NCI-H2081 treated with DMSO at 0.1 percent for 48 hours (cell line): ENCODE measurements around the gene RLF.

Source experiments
- DNase-seq: peaks from one replicate; lab custom pipeline; 2025; lab: John Stamatoyannopoulos, UW

The RLF gene

GRCh38 chr1:40241362-40241761 lies 80.2 kb downstream of the RLF start:
- DNase-seq: no peak

GRCh38 chr1:40243351-40243750 lies 82.2 kb downstream of the RLF start:
- no peak for DNase-seq

- DNase-seq: no peak
Measured at GRCh38 chr1:40244138-40244744, 83.1 kb downstream of the RLF start.

DNA sequence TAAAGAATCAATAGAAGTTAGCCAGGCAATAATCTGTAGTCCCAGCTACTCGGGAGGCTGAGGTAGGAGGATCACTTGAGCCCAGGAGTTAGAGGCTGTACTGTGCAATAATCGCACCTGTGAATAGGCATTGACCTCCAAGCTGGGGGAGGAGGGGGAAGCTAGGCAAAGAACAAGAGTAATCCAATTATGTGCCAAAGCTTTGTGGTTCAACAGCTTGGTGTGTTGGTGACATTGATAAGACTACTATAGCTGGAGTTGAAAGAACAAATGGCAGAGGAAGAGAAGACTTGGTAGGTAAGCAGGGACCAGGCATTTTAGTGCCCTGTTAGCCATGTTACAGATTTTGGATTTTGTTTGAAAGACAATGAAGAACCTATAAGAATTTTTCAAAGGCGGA lies 84.5 kb downstream of the RLF start:
- no peak for DNase-seq

DNA sequence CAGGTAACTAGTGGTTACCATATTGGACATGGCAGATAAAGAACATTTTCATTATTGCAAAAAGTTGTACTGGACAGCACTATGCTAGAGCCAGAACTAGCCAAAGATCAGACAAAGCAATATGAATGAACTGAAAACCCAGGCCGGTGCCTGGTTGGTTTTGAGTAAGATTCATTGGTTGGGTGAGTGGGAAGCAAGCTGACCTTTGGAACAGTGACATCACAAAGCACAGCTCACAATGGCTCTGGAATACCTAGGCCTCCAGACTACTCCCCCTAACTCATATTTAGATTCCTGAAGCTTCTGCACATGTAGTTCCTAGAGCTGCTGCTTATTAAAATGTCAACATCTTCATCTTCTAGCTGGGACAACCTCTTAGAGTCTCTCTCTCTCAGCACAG lies 86.5 kb downstream of the RLF start, which contains the start of gene TMCO2:
Gene TMCO2 (plus strand): TSS at position 283 of the 400 bp plus-strand sequence. CDS start 57 bp downstream, at position 340.
- no peak for DNase-seq

DNA sequence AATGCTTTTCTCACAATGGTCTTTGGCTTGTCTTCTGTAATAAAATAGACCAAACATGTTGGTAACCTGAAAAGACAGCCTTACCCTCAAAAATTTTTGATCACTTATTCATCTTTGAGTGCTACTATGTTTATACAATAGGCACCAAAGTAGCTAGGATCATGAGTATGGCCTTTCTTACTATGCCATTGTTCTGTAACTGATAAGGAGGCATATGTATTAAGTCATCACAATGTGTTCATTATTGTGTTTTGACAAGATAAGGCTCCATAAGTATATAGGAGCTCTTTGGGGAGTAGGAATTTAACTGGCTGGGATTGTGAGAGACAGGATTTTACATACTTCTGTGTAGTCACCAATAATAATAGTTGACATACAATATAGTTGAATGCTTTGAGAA lies 87.2 kb downstream of the RLF start:
- no peak for DNase-seq

DNA sequence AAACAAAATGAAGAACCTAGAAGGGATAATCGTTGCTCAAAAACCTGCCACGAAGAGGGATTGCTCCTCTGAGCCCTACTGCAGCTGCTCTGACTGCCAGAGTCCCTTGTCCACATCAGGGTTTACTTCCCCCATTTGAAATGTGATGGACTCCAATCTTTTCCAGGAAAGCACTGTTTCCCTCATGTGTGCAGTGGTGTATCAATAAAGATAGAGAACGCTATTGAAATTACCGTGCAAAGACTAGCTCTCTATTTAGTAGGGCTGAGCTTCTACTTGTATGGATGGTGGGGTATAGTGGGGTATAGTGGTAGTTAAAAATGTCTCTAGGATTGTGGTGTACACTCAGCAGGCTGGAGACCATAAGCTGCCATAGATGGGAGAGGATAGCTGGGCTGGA lies 90.3 kb downstream of the RLF start:
- no peak for DNase-seq

DNA sequence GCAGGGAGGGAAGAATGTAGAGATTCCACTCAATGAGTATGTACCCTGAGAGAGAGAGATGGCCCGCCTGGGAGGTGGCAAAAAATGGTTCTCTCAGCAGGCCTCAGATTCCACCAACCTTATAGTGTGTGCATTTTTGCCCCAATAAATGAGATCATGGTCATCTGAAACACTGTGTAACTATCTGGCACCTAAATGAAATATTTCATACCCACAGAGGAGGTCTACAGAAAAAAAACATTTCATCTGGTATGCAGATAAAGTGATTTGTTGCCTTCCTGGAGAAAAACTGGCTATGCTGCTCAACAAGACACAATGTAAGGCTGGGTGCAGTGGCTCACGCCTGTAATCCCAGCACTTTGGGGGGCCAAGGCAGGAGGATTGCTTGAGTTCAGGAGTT lies 91.4 kb downstream of the RLF start:
- no peak for DNase-seq

DNA sequence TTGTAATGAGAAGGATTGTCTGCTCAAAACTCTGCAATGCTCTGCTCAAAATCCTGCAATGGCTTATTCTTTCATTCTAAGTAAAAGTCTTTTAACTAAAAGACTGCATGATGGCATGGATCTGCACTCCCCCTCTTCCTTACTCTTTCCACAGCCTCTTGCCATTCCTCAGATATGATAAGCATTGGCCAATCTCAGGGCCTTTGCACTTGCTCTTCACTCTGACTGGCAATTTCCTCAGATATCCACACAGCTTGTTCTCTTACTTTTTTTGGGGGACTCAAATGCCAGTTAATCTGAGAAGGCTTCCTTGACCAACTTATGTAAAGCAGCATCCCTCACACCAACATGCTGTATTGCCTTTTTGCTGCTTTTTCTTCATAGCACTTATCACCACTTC lies 94.0 kb downstream of the RLF start:
- no peak for DNase-seq

DNA sequence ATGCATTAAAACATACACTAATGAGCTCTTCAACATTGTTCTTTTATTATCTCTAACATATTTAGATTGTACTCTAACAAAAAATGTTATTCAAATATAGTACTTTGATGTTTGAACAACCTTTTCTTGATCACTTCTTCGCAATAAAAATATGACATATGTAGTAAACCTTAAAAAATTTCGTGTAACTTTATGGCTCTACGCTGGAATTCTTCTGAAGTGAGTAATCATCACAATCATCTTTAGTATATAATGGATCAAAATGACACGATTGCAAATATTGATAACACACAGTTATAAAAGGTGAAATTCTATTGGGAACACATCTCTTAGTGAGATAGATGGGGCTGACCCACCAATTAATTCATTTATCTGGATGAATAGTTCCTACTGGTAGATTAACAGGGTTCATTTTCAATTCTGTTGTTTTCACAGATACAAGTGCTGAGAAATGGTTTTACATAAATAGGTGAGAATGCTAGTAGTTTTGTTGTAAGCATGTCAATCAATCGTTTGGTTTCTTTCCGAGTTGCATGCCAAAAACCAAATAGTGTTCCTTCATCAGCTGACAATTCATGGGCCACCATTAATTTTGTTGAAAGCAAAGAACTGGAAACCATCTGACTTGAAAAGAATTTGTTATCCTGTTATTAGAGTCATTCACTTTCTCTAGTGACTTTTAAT lies 95.4 kb downstream of the RLF start:
- DNase-seq: no peak

GRCh38 chr1:40257313-40257687 lies 96.1 kb downstream of the RLF start:
- DNase-seq: no peak

DNA sequence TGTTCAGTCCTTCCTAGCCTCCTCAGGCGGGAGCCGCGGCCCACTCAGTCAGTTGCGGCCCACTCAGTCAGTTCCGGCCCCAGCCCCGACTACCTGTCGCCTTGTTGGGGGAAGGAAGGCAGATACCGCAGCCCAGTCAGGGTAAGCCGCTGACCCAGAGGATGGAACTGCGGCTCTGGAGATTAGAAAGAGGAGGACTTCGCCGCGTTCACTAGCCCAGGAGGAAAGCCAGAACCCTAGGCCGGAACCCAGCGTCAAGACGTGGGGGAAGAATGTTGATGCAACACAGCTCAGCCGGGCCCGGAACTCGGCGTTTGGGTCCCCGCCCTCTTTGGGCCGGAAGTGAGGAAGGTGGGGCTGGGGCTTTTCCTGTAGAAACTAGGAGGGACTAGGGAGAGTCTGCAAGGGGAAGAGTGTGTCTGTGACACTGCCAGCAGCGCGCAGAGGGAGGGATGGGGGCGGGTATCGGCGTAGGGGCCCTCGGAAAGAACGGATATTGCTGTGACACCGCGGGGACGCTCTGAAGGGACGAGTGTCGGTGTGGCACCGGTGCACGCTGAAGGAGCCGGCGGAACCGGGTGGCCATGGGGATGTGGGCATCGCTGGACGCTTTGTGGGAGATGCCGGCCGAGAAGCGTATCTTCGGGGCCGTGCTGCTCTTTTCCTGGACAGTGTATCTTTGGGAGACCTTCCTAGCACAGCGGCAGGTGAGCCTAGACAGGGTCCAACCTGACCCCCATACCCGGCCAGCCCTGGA lies 96.7 kb downstream of the RLF start, which contains the start of gene ZMPSTE24:
Gene ZMPSTE24 (plus strand): TSS at position 549 of the 757 bp plus-strand sequence. CDS start 36 bp downstream, at position 585.
- DNase-seq: peak; percentile 96

DNA sequence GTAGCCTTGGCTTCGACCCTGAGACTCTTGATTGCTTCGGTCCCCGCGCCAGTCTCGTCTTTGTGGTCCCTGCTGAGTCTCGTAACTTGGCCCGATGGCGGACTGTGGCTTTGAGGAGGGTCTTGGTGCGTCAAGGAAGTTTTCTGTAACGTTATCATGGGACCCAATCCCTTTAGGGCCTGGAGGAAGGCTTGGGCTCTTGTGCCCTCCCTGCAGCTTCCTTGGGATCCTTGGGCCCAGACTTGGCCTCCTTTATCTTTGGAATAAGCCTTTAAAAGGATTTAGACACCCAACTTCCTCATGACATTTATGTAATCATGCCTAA lies 97.2 kb downstream of the RLF start:
- DNase-seq: no peak

- DNase-seq: no peak
Measured at GRCh38 chr1:40264354-40264781, 103.2 kb downstream of the RLF start.

- no peak for DNase-seq
Measured at GRCh38 chr1:40265298-40265697, 104.1 kb downstream of the RLF start.

GRCh38 chr1:40265919-40266318 lies 104.7 kb downstream of the RLF start:
- no peak for DNase-seq

- DNase-seq: no peak
Measured at GRCh38 chr1:40266786-40267535, 105.8 kb downstream of the RLF start.

DNA sequence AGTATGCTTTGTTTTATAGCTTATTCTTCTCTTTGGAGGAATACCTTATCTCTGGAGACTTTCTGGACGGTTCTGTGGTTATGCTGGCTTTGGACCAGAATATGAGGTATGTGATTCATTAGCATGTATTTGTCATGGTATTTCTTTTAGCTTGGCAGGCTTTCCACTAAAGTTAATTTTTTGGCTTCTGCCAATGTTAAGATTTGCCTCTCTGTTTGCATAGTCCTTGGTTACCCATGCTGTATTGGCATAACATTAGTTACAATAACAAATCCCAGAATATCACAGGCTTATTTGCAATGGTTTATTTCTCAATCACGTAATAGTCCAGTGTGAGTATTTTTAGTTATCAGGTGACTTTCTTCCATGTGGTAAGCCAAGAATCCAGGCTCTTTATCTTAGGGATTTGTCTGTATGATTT lies 106.6 kb downstream of the RLF start:
- no peak for DNase-seq

GRCh38 chr1:40268211-40268610 lies 107.0 kb downstream of the RLF start:
- no peak for DNase-seq

DNA sequence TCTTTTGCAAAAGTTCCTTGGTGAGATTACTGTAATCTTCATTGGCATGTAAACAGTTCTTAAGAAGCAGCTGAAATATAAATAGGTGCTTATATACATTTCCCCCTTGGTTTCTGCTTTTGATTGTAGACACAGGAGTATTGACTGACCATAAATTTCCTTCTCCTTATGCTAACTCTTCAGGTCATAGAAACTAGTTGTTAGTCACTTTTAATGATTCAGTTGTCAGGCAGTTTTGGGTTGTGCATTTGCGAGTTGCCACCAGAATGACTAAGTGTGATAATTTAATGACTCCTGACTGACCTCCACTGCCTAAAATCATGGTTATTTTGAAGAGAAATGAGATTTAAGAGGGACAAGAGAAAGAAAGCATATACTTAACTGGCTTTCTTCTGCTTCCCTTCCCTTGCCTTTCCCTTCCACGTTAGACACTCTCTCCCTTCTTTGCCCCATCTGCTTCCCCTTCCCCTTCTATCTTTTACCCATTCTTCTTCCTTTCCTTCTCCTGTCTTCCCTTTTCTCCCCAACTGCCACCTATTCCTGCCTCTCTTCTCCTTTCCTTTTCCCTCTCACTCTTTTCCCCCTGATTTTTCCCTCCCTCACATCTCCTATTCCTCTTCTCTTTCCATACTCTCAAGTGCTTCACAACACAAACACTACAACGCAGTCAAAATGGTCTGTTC lies 109.1 kb downstream of the RLF start:
- DNase-seq: no peak

DNA sequence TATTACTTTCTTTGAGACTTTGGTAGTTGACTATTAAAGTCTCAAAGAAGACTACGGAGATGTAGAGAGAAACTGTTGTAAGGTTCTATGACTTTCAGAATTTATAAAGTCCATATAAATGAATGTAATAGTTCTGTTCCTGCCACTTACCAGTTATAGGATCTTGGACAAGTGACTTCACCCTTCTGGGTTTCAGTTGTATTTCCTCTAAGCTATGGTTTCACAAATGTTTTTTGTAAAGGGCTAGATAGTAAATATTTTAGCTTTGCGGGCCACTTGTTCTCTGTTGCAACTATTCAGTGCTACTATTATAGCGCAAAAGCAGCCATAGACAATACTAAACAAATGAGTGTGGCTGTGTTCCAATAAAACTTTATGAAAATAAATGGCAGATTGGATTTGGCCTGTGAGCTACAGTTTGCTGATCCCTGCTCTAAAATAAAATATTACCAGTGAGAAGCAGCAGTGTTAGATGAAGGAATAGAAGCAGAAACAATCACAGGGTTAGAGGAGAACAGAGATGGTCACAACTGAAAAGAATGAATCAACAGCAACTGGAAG lies 111.5 kb downstream of the RLF start:
- DNase-seq: no peak
